H1 (cell line): ENCODE data around the gene ITGB4. TPM values are rescaled to one million over a fixed set of nuclear protein-coding genes. Genes with fewer than 3 reads are reported as not detected.

Source experiments
- CBX5 ChIP-seq: fragments of 300-800, 300-1000 bp; sonication (generic); IDR thresholded peaks from 2 replicates; pipeline ENCODE4 v1.7.1; 2016; ENCODE audit warnings: antibody characterized with exemption, low read length, low read depth
- CTCF ChIP-seq, 3 experiments: IDR thresholded peaks; 1 replicate in 2 of 3; 2 replicates in 1 of 3; pipeline versions ENCODE4 v1.5.1 to v1.6.1; 2011; ENCODE audit warnings: low read length in 3 of 3, mild to moderate bottlenecking in 3 of 3, inconsistent platforms in 2 of 3, low read depth in 1 of 3, moderate library complexity in 1 of 3; ENCODE audit not compliant: insufficient read depth in 1 of 3; ENCODE audit errors: control extremely low read depth in 1 of 3
- EZH2 ChIP-seq: fragments of 200-600 bp; sonication (generic); IDR thresholded peaks from 2 replicates; pipeline ENCODE4 v1.7.1; 2012; ENCODE audit warnings: low read depth, mild to moderate bottlenecking, moderate library complexity, low read length, inconsistent platforms; ENCODE audit not compliant: severe bottlenecking
- RAD21 ChIP-seq, 2 experiments: IDR thresholded peaks in 1 of 2; conservative IDR thresholded peaks in 1 of 2; 2 replicates each; pipeline ENCODE4 v1.6.1; 2011; ENCODE audit warnings: low read depth in 2 of 2, low read length in 2 of 2, improper control_type of control experiment in 1 of 2, inconsistent platforms in 1 of 2, mild to moderate bottlenecking in 1 of 2, moderate library complexity in 1 of 2
- RNF2 ChIP-seq: fragments of 200-900, 300-1000 bp; sonication (generic); IDR thresholded peaks from 2 replicates; pipeline ENCODE4 v1.7.1; 2016; ENCODE audit warnings: borderline replicate concordance, low read depth, mild to moderate bottlenecking, antibody characterized with exemption, low read length; ENCODE audit not compliant: poor library complexity, severe bottlenecking; ENCODE audit errors: missing control alignments
- SP4 ChIP-seq: IDR thresholded peaks from 2 replicates; pipeline ENCODE4 v1.6.1; 2012; ENCODE audit warnings: low read length, inconsistent platforms
- SUZ12 ChIP-seq: fragments of 200-600 bp; sonication (generic); IDR thresholded peaks from 2 replicates; pipeline ENCODE4 v1.6.1; 2012; ENCODE audit warnings: mild to moderate bottlenecking, inconsistent platforms, low read length, moderate library complexity, mixed read lengths
- TAF7 ChIP-seq: optimal IDR thresholded peaks from 2 replicates; pipeline ENCODE3; 2011; ENCODE audit warnings: low read depth, mild to moderate bottlenecking, inconsistent platforms, low read length, moderate library complexity, borderline replicate concordance
- polyA plus RNA-seq, 7 experiments: library from polyadenylated mRNA; depleted of rRNA in 3 of 7; stranded (reverse) in 5 of 7; unstranded in 2 of 7; fragments of >200 nt in 5 of 7; fragments of 200-250 nt in 2 of 7; gene quantifications; 1 replicate in 5 of 7; 2 replicates in 1 of 7; 4 replicates in 1 of 7; pipeline versions ENCODE4 v1.2.1 to v1.2.3, GENCODE V29; 2011 to 2013; ENCODE audit warnings: missing spikeins in 2 of 7, mixed read lengths in 2 of 7
- total RNA-seq: library from RNA; stranded (reverse); fragmentation: NEBNext Ultra II Directional; extraction: Animal tissue kit (Norgen Biotek cat#: 25700); gene quantifications from 2 replicates; pipeline ENCODE4 v1.2.1, GENCODE V29; 2021

Gene ITGB4
- total and polyA plus RNA-seq, 2 of the 8 experiments (the other 6 are each of a cell fraction or from before 2014, with no cell fraction given) = 5.2 to 5.6 TPM

- TF ChIP-seq CTCF (IDR thresholded peaks at IDR 0.05; ENCODE audit: control extremely low read depth in 1 of 3, insufficient read depth in 1 of 3, low read depth in 1 of 3, low read length in 3 of 3) (peak; percentile 52 to 71 (median 69)), SUZ12 (no peak), SP4 (0 out of 2 replicates have a peak, but pooled peaks have one; percentile 59), RAD21 (IDR thresholded peaks at IDR 0.05 in 1 of 2, conservative IDR thresholded peaks at IDR 0.05 in 1 of 2; ENCODE audit: low read depth in 2 of 2, low read length in 2 of 2) (peak in 1 of 2 experiments; percentile 12; a peak in 2 of 4 replicates), EZH2 (no peak), TAF7 (no peak), RNF2 (no peak), CBX5 (no peak)
Measured at GRCh38 chr17:75773808-75774470, 52.7 kb downstream of the ITGB4 start (continued).
